Measurements from ENCODE around the gene PTTG1IP.
"Not testable (repeated sequence)": the region's sequence is repeated elsewhere in the genome, so short reads cannot be mapped to it uniquely, and the experiment has no call there.

PTTG1IP gene

GRCh38 chr21:44887126-44887806, 13.8 kb upstream of the PTTG1IP start:
- Histone ChIP-seq H3K27ac (ENCODE audit: low read depth, low read length) (no peak overlapping the region), H3K9me3 (ENCODE audit: control insufficient read depth, insufficient read depth, low read length) (no peaks in the 10 kb centered on the region), H3K36me3 (ENCODE audit: control insufficient read depth, insufficient read depth, low read length) (no peaks in the 10 kb centered on the region), H3K4me3 (ENCODE audit: low read depth, low read length) (no peak overlapping the region), H3K27me3 (ENCODE audit: control insufficient read depth, insufficient read depth, low read length) (no peaks in the 10 kb centered on the region), H3K4me1 (ENCODE audit: control insufficient read depth, insufficient read depth, low read length) (no peaks in the 10 kb centered on the region), H3K9ac (ENCODE audit: low read depth, low read length) (no peak overlapping the region)

GRCh38 chr21:44886113-44887075, 12.9 kb upstream of the PTTG1IP start:
- Histone ChIP-seq H3K27me3 (ENCODE audit: control insufficient read depth, insufficient read depth, low read length) (no peaks in the 10 kb centered on the region), H3K9ac (ENCODE audit: low read depth, low read length) (no peak overlapping the region), H3K27ac (ENCODE audit: low read depth, low read length) (no peak overlapping the region), H3K9me3 (ENCODE audit: control insufficient read depth, insufficient read depth, low read length) (no peaks in the 10 kb centered on the region), H3K36me3 (ENCODE audit: control insufficient read depth, insufficient read depth, low read length) (no peaks in the 10 kb centered on the region), H3K4me3 (ENCODE audit: low read depth, low read length) (no peak overlapping the region), H3K4me1 (ENCODE audit: control insufficient read depth, insufficient read depth, low read length) (no peaks in the 10 kb centered on the region)

GRCh38 chr21:44885615-44886014, 12.1 kb upstream of the PTTG1IP start:
- H3K36me3 ChIP-seq (ENCODE audit: control insufficient read depth, insufficient read depth, low read length) = no peaks in the 10 kb centered on the region
- H3K9me3 ChIP-seq (ENCODE audit: control insufficient read depth, insufficient read depth, low read length) = no peaks in the 10 kb centered on the region
- H3K27me3 ChIP-seq (ENCODE audit: control insufficient read depth, insufficient read depth, low read length) = no peaks in the 10 kb centered on the region
- no peaks in the 10 kb centered on the region for H3K4me1 ChIP-seq (ENCODE audit: control insufficient read depth, insufficient read depth, low read length)
- no peak overlapping the region for H3K9ac ChIP-seq (ENCODE audit: low read depth, low read length)
- H3K4me3 ChIP-seq (ENCODE audit: low read depth, low read length) = no peak overlapping the region
- H3K27ac ChIP-seq (ENCODE audit: low read depth, low read length) = no peak overlapping the region

GRCh38 chr21:44884097-44884496, 10.6 kb upstream of the PTTG1IP start:
- H3K4me1 ChIP-seq (ENCODE audit: control insufficient read depth, insufficient read depth, low read length) = no peaks in the 10 kb centered on the region
- no peak overlapping the region for H3K27ac ChIP-seq (ENCODE audit: low read depth, low read length)
- no peaks in the 10 kb centered on the region for H3K27me3 ChIP-seq (ENCODE audit: control insufficient read depth, insufficient read depth, low read length)
- no peak overlapping the region for H3K9ac ChIP-seq (ENCODE audit: low read depth, low read length)
- H3K36me3 ChIP-seq (ENCODE audit: control insufficient read depth, insufficient read depth, low read length) = no peaks in the 10 kb centered on the region
- no peak overlapping the region for H3K4me3 ChIP-seq (ENCODE audit: low read depth, low read length)
- no peaks in the 10 kb centered on the region for H3K9me3 ChIP-seq (ENCODE audit: control insufficient read depth, insufficient read depth, low read length)

GRCh38 chr21:44883250-44883649, 9.8 kb upstream of the PTTG1IP start:
- no peaks in the 10 kb centered on the region for H3K27me3 ChIP-seq (ENCODE audit: control insufficient read depth, insufficient read depth, low read length)
- H3K9ac ChIP-seq (ENCODE audit: low read depth, low read length) = no peak overlapping the region
- H3K4me1 ChIP-seq (ENCODE audit: control insufficient read depth, insufficient read depth, low read length) = no peaks in the 10 kb centered on the region
- H3K9me3 ChIP-seq (ENCODE audit: control insufficient read depth, insufficient read depth, low read length) = no peaks in the 10 kb centered on the region
- H3K36me3 ChIP-seq (ENCODE audit: control insufficient read depth, insufficient read depth, low read length) = no peaks in the 10 kb centered on the region
- H3K4me3 ChIP-seq (ENCODE audit: low read depth, low read length) = no peak overlapping the region
- H3K27ac ChIP-seq (ENCODE audit: low read depth, low read length) = no peak overlapping the region

- no peaks in the 10 kb centered on the region for H3K27me3 ChIP-seq (ENCODE audit: control insufficient read depth, insufficient read depth, low read length)
- H3K36me3 ChIP-seq (ENCODE audit: control insufficient read depth, insufficient read depth, low read length) = no peaks in the 10 kb centered on the region
- no peaks in the 10 kb centered on the region for H3K4me1 ChIP-seq (ENCODE audit: control insufficient read depth, insufficient read depth, low read length)
- no peak overlapping the region for H3K4me3 ChIP-seq (ENCODE audit: low read depth, low read length)
- no peaks in the 10 kb centered on the region for H3K9me3 ChIP-seq (ENCODE audit: control insufficient read depth, insufficient read depth, low read length)
- no peak overlapping the region for H3K9ac ChIP-seq (ENCODE audit: low read depth, low read length)
- no peak overlapping the region for H3K27ac ChIP-seq (ENCODE audit: low read depth, low read length)
Measured at GRCh38 chr21:44881198-44881872, 7.8 kb upstream of the PTTG1IP start.

GRCh38 chr21:44880405-44881197, 7.1 kb upstream of the PTTG1IP start:
- no peak overlapping the region for H3K27ac ChIP-seq (ENCODE audit: low read depth, low read length)
- no peak overlapping the region for H3K4me3 ChIP-seq (ENCODE audit: low read depth, low read length)
- no peaks in the 10 kb centered on the region for H3K4me1 ChIP-seq (ENCODE audit: control insufficient read depth, insufficient read depth, low read length)

GRCh38 chr21:44879238-44879637, 5.7 kb upstream of the PTTG1IP start:
- peaks cover 18% of the 10 kb centered on the region for H3K27me3 ChIP-seq (ENCODE audit: control insufficient read depth, insufficient read depth, low read length)
- not testable (repeated sequence) for H3K36me3 ChIP-seq (ENCODE audit: control insufficient read depth, insufficient read depth, low read length); H3K27ac ChIP-seq (ENCODE audit: low read depth, low read length); H3K4me3 ChIP-seq (ENCODE audit: low read depth, low read length); H3K9me3 ChIP-seq (ENCODE audit: control insufficient read depth, insufficient read depth, low read length); H3K9ac ChIP-seq (ENCODE audit: low read depth, low read length); H3K4me1 ChIP-seq (ENCODE audit: control insufficient read depth, insufficient read depth, low read length)

More at GRCh38 chr21:44880405-44881197, 7.1 kb upstream of the PTTG1IP start:
- Histone ChIP-seq H3K9ac (ENCODE audit: low read depth, low read length) (no peak overlapping the region), H3K9me3 (ENCODE audit: control insufficient read depth, insufficient read depth, low read length) (no peaks in the 10 kb centered on the region), H3K36me3 (ENCODE audit: control insufficient read depth, insufficient read depth, low read length) (no peaks in the 10 kb centered on the region), H3K27me3 (ENCODE audit: control insufficient read depth, insufficient read depth, low read length) (peaks cover 7% of the 10 kb centered on the region)

GRCh38 chr21:44878053-44878982, 4.8 kb upstream of the PTTG1IP start:
- no peaks in the 10 kb centered on the region for H3K9me3 ChIP-seq (ENCODE audit: control insufficient read depth, insufficient read depth, low read length)
- H3K27me3 ChIP-seq (ENCODE audit: control insufficient read depth, insufficient read depth, low read length) = peaks cover 18% of the 10 kb centered on the region
- H3K4me1 ChIP-seq (ENCODE audit: control insufficient read depth, insufficient read depth, low read length) = 0 out of 2 replicates have a peak, but pooled peaks cover 4% of the 10 kb centered on the region
- H3K9ac ChIP-seq (ENCODE audit: low read depth, low read length) = no peak overlapping the region
- no peak overlapping the region for H3K4me3 ChIP-seq (ENCODE audit: low read depth, low read length)
- no peak overlapping the region for H3K27ac ChIP-seq (ENCODE audit: low read depth, low read length)
- H3K36me3 ChIP-seq (ENCODE audit: control insufficient read depth, insufficient read depth, low read length) = no peaks in the 10 kb centered on the region

All from HUES48 (cell line).